GM23248 (cell line): ENCODE data around the gene HBZ.

ENCODE experiments used
- EZH2 ChIP-seq: fragments of 200-600 bp; sonication (generic); IDR thresholded peaks from 2 replicates; pipeline ENCODE4 v1.6.1; 2018; ENCODE audit warnings: antibody characterized with exemption, mild to moderate bottlenecking; ENCODE audit not compliant: insufficient read depth, poor library complexity, severe bottlenecking
- EZH2phosphoT487 ChIP-seq: fragments of 200-600 bp; sonication (generic); IDR thresholded peaks from 2 replicates; pipeline ENCODE4 v1.6.1; 2018; ENCODE audit warnings: antibody characterized with exemption, moderate library complexity, mild to moderate bottlenecking, low read depth; ENCODE audit not compliant: insufficient read depth

DNA sequence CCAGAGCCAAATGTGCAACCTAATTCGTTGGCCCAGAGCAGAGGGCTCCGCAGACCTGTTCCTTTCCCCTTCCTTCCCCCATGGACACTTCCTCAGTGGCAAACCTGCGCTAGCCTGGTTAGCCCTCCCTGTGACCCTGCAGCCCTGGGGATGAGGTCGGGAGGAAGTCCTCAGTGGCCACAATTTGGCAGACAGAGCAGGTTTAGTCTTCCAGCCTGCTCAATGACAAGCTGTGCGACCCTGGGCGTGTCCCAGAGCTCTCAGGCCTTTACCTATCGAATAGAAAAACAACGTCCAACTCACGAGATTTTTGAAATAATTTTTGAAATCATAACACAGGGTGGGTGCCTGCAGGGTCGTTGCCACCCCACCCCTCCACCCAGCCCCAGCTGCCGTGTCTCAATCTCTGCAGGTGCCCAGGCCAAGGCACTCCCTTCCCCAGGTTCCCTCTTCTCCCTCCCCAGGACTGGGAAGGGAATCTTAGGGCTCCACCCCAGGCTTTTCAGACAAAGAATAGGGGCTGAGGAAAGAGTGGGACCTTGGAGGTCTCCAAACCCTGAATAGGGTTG is 14.8 kb downstream of the HBZ start:
- no peak for TF ChIP-seq EZH2
- TF ChIP-seq EZH2phosphoT487: no peak
